ENCODE results near the gene ITGB4. TPM values are rescaled to one million over a fixed set of nuclear protein-coding genes. Genes with fewer than 3 reads are reported as not detected.

ITGB4 gene
- total RNA-seq, 1 experiment from 2014 or later: 568 TPM

DNA sequence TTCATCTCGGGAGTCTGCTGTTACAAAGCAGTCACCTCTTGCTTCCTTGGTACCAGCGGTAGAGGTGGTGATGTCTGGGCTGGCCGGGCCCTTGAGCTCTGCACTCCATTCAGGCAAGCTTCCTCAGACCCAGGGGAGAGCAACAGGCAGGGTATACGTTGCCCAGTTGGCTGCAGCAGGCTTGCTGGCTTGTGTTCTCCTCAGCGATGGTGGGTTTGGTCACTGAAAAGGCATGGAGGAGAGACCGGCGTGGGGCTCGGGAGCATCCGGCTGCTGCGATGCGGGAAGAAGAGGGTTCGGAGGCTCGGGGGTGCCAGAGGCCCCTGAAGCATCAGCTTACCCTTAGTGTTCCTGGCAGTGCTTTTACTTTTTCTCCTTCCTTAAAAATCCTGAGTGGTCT is 28.3 kb upstream of the ITGB4 start:
- H3K4me2 ChIP-seq (ENCODE audit: low read length): peak overlapping the region; percentile 53
- no peaks in the 10 kb centered on the region for H3K9me2 ChIP-seq (ENCODE audit: insufficient read depth)
- ChIA-PET POLR2A (interaction anchor here (2.0 to 3.3 kb wide), 4 partner anchors 10 to 87 kb away, joined by 4 to 17 read pairs (median 14); partner anchors contain the start of gene ITGB4), RAD21 (ENCODE audit: low non-redundant PET in 1 of 2, low total read pairs in 2 of 2, uncharacterized antibody in 2 of 2, unreplicated experiment in 2 of 2) (interaction anchor here (1.1 to 2.0 kb wide), 2 partner anchors 8 to 29 kb away, joined by 3 to 5 read pairs; partner anchors contain the start of gene ITGB4 (in 1 of the 2)), CTCF (interaction anchor here (0.9 to 4.7 kb wide), 4 partner anchors 9 to 57 kb away, joined by 3 to 31 read pairs (median 6); partner anchors contain the start of gene ITGB4)
- no peaks in the 10 kb centered on the region for H3K27me3 ChIP-seq (ENCODE audit: insufficient read depth, low read length)
- ATAC-seq (no peak), DNase-seq (ENCODE audit: low read depth, low spot score) (no peak)
- no TSS peak for BruUV-seq (replicated peaks)
- peaks cover 80 to 99% of the 10 kb centered on the region in 2 experiments for H3K4me1 ChIP-seq (ENCODE audit: control insufficient read depth in 1 of 2, insufficient read depth in 2 of 2, low read length in 2 of 2)
- peak overlapping the region; percentile 47 for H3K9ac ChIP-seq (ENCODE audit: low read length)
- no peak overlapping the region for H2AFZ ChIP-seq (ENCODE audit: low read depth, low read length, poor library complexity, severe bottlenecking)
- H3K36me3 ChIP-seq (ENCODE audit: control insufficient read depth in 1 of 2, insufficient read depth in 2 of 2, low read length in 2 of 2): peaks cover 0 to 16% of the 10 kb centered on the region in 2 experiments; a peak in 1 of 4 replicates
- H3K4me3 ChIP-seq (replicated peaks in 1 of 2; ENCODE audit: low read depth in 1 of 2, low read length in 2 of 2): no peak overlapping the region
- H3K79me2 ChIP-seq (ENCODE audit: insufficient read depth, low read length): peaks cover 87% of the 10 kb centered on the region
- intact Hi-C loops (cut with micrococcal nuclease): no loop called here
- no peaks in the 10 kb centered on the region for H3K9me3 ChIP-seq (ENCODE audit: control insufficient read depth in 1 of 2, insufficient read depth in 1 of 2, low read depth in 1 of 2, low read length in 2 of 2)
- TF ChIP-seq EZH2 (IDR thresholded peaks at IDR 0.05): no peak
- no peak for TF ChIP-seq POLR2A (IDR thresholded peaks at IDR 0.05; ENCODE audit: borderline replicate concordance, extremely low read depth, insufficient read depth, insufficient read length)
- TF ChIP-seq, protein P1, sequence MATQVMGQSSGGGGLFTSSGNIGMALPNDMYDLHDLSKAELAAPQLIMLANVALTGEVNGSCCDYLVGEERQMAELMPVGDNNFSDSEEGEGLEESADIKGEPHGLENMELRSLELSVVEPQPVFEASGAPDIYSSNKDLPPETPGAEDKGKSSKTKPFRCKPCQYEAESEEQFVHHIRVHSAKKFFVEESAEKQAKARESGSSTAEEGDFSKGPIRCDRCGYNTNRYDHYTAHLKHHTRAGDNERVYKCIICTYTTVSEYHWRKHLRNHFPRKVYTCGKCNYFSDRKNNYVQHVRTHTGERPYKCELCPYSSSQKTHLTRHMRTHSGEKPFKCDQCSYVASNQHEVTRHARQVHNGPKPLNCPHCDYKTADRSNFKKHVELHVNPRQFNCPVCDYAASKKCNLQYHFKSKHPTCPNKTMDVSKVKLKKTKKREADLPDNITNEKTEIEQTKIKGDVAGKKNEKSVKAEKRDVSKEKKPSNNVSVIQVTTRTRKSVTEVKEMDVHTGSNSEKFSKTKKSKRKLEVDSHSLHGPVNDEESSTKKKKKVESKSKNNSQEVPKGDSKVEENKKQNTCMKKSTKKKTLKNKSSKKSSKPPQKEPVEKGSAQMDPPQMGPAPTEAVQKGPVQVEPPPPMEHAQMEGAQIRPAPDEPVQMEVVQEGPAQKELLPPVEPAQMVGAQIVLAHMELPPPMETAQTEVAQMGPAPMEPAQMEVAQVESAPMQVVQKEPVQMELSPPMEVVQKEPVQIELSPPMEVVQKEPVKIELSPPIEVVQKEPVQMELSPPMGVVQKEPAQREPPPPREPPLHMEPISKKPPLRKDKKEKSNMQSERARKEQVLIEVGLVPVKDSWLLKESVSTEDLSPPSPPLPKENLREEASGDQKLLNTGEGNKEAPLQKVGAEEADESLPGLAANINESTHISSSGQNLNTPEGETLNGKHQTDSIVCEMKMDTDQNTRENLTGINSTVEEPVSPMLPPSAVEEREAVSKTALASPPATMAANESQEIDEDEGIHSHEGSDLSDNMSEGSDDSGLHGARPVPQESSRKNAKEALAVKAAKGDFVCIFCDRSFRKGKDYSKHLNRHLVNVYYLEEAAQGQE (IDR thresholded peaks at IDR 0.05; ENCODE audit: low read depth): no peak
- TF ChIP-seq SRF (IDR thresholded peaks at IDR 0.05; ENCODE audit: low read depth): no peak
- no peak for TF ChIP-seq ZFX (IDR thresholded peaks at IDR 0.05)
- TF ChIP-seq ELF1 (IDR thresholded peaks at IDR 0.05; ENCODE audit: borderline replicate concordance, low read depth): no peak
- TF ChIP-seq, protein P2, sequence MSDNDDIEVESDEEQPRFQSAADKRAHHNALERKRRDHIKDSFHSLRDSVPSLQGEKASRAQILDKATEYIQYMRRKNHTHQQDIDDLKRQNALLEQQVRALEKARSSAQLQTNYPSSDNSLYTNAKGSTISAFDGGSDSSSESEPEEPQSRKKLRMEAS (IDR thresholded peaks at IDR 0.05): no peak
- H3K27ac ChIP-seq (ENCODE audit: low read depth, low read length): peak overlapping the region; percentile 94
- no peaks in the 10 kb centered on the region for H4K20me1 ChIP-seq (ENCODE audit: insufficient read depth)
